Measurements from ENCODE around the gene PHACTR2.

GRCh38 chr6:143792402-143793279 lies 114.9 kb downstream of the PHACTR2 start:
- TF ChIP-seq CTCF (conservative IDR thresholded peaks at IDR 0.05), result no peak
- no peak for TF ChIP-seq ZFX (IDR thresholded peaks at IDR 0.05)
